DND-41 (cell line): ENCODE measurements around the gene FHAD1.

Source experiments
- ATAC-seq: fragments of 200-7000 bp; cut with Tn5 transposase; 3 replicates; pipeline ENCODE4 v1.9.1; 2021; ENCODE audit warnings: low read depth; ENCODE audit not compliant: insufficient read depth
- DNase-seq: peaks from one replicate; pipeline ENCODE4 v3.0.0-alpha.2; 2020
- H2AFZ ChIP-seq: 2 replicates; pipeline ENCODE4 v1.6.0; 2012; ENCODE audit warnings: low read depth, low read length
- H3K27ac ChIP-seq: 2 replicates; pipeline ENCODE4 v1.5.1; 2012; ENCODE audit warnings: low read length, inconsistent platforms
- H3K27me3 ChIP-seq: fragments of 200-600 bp; sonication (generic); 2 replicates; pipeline ENCODE4 v1.6.0; 2012; ENCODE audit warnings: low read length, mild to moderate bottlenecking, inconsistent platforms; ENCODE audit not compliant: insufficient read depth, poor library complexity
- H3K36me3 ChIP-seq: 2 replicates; pipeline ENCODE4 v1.5.1; 2012; ENCODE audit warnings: low read length, inconsistent platforms; ENCODE audit not compliant: insufficient read depth
- H3K4me1 ChIP-seq: 2 replicates; pipeline ENCODE4 v1.5.1; 2012; ENCODE audit warnings: mild to moderate bottlenecking, low read length; ENCODE audit not compliant: insufficient read depth
- H3K4me2 ChIP-seq: 2 replicates; pipeline ENCODE4 v1.6.0; 2012; ENCODE audit warnings: mild to moderate bottlenecking, moderate library complexity, low read length, inconsistent platforms; ENCODE audit not compliant: insufficient read depth
- H3K4me3 ChIP-seq, 2 experiments: fragments of 200-600 bp in 1 of 2; shearing (Covaris generic) in 1 of 2; 2 replicates each; pipeline ENCODE4 v1.5.1; 2012 to 2016; ENCODE audit warnings: inconsistent platforms in 2 of 2, low read length in 2 of 2, mild to moderate bottlenecking in 2 of 2, low read depth in 1 of 2, moderate library complexity in 1 of 2
- H3K79me2 ChIP-seq: 2 replicates; pipeline ENCODE4 v1.6.0; 2012; ENCODE audit warnings: low read length, inconsistent platforms; ENCODE audit not compliant: insufficient read depth
- H3K9ac ChIP-seq: 2 replicates; pipeline ENCODE4 v1.6.0; 2012; ENCODE audit warnings: low read depth, mild to moderate bottlenecking, inconsistent platforms, low read length, moderate library complexity
- H3K9me3 ChIP-seq: 2 replicates; pipeline ENCODE4 v1.5.1; 2012; ENCODE audit warnings: low read length, moderate library complexity, mild to moderate bottlenecking, inconsistent platforms; ENCODE audit not compliant: insufficient read depth, severe bottlenecking
- H4K20me1 ChIP-seq: 2 replicates; pipeline ENCODE4 v1.6.0; 2012; ENCODE audit warnings: low read length; ENCODE audit not compliant: insufficient read depth
- CTCF ChIP-seq: IDR thresholded peaks from 2 replicates; pipeline ENCODE4 v1.5.1; 2012; ENCODE audit warnings: borderline replicate concordance, low read length, moderate library complexity, mild to moderate bottlenecking; ENCODE audit not compliant: poor library complexity, severe bottlenecking; ENCODE audit errors: extremely low read depth
- EZH2 ChIP-seq: IDR thresholded peaks from 3 replicates; pipeline ENCODE4 v1.6.1; 2012; ENCODE audit warnings: borderline replicate concordance, low read depth, mild to moderate bottlenecking, moderate library complexity, low read length, inconsistent platforms; ENCODE audit not compliant: severe bottlenecking

FHAD1 gene

GRCh38 chr1:15243275-15244043, 3.6 kb upstream of the FHAD1 start:
- Histone ChIP-seq H3K4me2 (no peak overlapping the region), H3K9ac (no peak overlapping the region), H3K79me2 (no peaks in the 10 kb centered on the region), H4K20me1 (peaks cover 5% of the 10 kb centered on the region; the same call in 1 of the 2 replicates), H3K27me3 (no peaks in the 10 kb centered on the region), H3K4me1 (peaks cover 5% of the 10 kb centered on the region; the same call in 1 of the 2 replicates), H3K36me3 (no peaks in the 10 kb centered on the region), H2AFZ (no peak overlapping the region), H3K27ac (no peak overlapping the region), H3K9me3 (no peaks in the 10 kb centered on the region), H3K4me3 (no peak overlapping the region)
- TF ChIP-seq CTCF (no peak), EZH2 (no peak)
- DNase-seq, result no peak
- no peak for ATAC-seq

GRCh38 chr1:15244813-15245212, 2.2 kb upstream of the FHAD1 start:
- TF ChIP-seq EZH2 (no peak), CTCF (no peak)
- no peak for ATAC-seq

GRCh38 chr1:15245593-15246360, 1.2 kb upstream of the FHAD1 start:
- TF ChIP-seq CTCF (no peak), EZH2 (no peak)
- Histone ChIP-seq H3K27ac (no peak overlapping the region), H3K4me3 (no peak overlapping the region), H3K9me3 (no peaks in the 10 kb centered on the region), H2AFZ (no peak overlapping the region), H3K27me3 (peaks cover 4% of the 10 kb centered on the region), H4K20me1 (peaks cover 5% of the 10 kb centered on the region; the same call in 1 of the 2 replicates), H3K4me2 (no peak overlapping the region), H3K4me1 (peaks cover 18% of the 10 kb centered on the region), H3K36me3 (no peaks in the 10 kb centered on the region), H3K79me2 (no peaks in the 10 kb centered on the region), H3K9ac (no peak overlapping the region)
- DNase-seq (no peak), ATAC-seq (no peak)

More at GRCh38 chr1:15244813-15245212, 2.2 kb upstream of the FHAD1 start:
- Histone ChIP-seq H4K20me1 (peaks cover 5% of the 10 kb centered on the region; the same call in 1 of the 2 replicates), H3K27me3 (no peaks in the 10 kb centered on the region), H3K4me2 (no peak overlapping the region), H3K27ac (no peak overlapping the region), H3K4me3 (no peak overlapping the region), H3K36me3 (no peaks in the 10 kb centered on the region), H3K4me1 (peaks cover 18% of the 10 kb centered on the region), H3K9me3 (no peaks in the 10 kb centered on the region), H2AFZ (no peak overlapping the region), H3K9ac (no peak overlapping the region), H3K79me2 (no peaks in the 10 kb centered on the region)
- DNase-seq, result no peak
